GM12872 (cell line): ENCODE results near the gene GJA3.

Experiments used
- TF ChIP-seq, protein P1 (sequence below): IDR thresholded peaks from 3 replicates; pipeline ENCODE4 v1.5.1; 2011; ENCODE audit warnings: low read depth, mild to moderate bottlenecking, low read length, moderate library complexity; ENCODE audit not compliant: insufficient read depth

The GJA3 gene

GRCh38 chr13:20136781-20137703, 23.8 kb downstream of the GJA3 start:
- TF ChIP-seq, protein P1, sequence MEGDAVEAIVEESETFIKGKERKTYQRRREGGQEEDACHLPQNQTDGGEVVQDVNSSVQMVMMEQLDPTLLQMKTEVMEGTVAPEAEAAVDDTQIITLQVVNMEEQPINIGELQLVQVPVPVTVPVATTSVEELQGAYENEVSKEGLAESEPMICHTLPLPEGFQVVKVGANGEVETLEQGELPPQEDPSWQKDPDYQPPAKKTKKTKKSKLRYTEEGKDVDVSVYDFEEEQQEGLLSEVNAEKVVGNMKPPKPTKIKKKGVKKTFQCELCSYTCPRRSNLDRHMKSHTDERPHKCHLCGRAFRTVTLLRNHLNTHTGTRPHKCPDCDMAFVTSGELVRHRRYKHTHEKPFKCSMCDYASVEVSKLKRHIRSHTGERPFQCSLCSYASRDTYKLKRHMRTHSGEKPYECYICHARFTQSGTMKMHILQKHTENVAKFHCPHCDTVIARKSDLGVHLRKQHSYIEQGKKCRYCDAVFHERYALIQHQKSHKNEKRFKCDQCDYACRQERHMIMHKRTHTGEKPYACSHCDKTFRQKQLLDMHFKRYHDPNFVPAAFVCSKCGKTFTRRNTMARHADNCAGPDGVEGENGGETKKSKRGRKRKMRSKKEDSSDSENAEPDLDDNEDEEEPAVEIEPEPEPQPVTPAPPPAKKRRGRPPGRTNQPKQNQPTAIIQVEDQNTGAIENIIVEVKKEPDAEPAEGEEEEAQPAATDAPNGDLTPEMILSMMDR: peak; percentile 82

DNA sequence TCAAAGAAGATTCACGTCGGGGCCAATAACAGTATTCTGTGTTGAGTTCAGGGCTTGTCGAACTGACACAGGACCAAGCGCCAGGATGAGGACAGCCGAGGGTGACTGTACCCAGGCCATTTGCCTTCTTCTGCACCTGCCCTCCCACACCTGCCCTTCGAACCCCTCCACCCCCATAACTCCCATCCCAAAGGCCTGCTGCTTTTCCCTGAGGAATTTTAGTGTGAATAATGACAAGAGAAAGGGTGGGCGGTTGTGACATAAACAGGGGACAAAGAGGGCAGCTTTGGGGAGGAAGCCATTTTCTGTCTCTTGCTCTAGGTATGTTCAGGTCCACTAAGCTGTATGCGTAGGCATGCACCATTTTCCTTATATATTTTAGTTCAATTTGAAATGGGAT, 26.1 kb downstream of the GJA3 start:
- TF ChIP-seq, protein P1: no peak

GRCh38 chr13:20132052-20132634, 28.7 kb downstream of the GJA3 start:
- TF ChIP-seq, protein P1: no peak

GRCh38 chr13:20131057-20131832, 29.6 kb downstream of the GJA3 start:
- TF ChIP-seq, protein P1: no peak

- TF ChIP-seq, protein P1: no peak
Observed at GRCh38 chr13:20130652-20131051, 30.2 kb downstream of the GJA3 start.

GRCh38 chr13:20130012-20130411, 30.8 kb downstream of the GJA3 start:
- TF ChIP-seq, protein P1: no peak

DNA sequence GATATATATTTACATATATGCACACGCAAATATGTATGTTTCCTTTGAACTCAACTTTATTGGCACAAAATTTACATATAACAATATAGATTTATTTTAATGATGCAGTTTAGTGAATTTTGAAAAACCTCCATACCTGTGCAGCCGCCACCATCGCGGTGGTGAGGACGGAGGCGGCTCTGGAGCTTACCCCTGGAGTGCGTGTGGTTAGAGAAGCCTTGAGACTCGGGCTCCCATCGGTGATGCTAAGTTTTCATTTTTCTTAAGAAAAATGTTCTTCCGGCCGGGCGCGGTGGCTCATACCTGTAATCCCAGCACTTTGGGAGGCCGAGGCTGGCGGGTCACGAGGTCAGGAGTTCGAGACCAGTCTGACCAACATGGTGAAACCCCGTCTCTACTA, 31.8 kb downstream of the GJA3 start:
- TF ChIP-seq, protein P1: no peak
